ENCODE measurements around the gene TECPR2.

TECPR2 gene

DNA sequence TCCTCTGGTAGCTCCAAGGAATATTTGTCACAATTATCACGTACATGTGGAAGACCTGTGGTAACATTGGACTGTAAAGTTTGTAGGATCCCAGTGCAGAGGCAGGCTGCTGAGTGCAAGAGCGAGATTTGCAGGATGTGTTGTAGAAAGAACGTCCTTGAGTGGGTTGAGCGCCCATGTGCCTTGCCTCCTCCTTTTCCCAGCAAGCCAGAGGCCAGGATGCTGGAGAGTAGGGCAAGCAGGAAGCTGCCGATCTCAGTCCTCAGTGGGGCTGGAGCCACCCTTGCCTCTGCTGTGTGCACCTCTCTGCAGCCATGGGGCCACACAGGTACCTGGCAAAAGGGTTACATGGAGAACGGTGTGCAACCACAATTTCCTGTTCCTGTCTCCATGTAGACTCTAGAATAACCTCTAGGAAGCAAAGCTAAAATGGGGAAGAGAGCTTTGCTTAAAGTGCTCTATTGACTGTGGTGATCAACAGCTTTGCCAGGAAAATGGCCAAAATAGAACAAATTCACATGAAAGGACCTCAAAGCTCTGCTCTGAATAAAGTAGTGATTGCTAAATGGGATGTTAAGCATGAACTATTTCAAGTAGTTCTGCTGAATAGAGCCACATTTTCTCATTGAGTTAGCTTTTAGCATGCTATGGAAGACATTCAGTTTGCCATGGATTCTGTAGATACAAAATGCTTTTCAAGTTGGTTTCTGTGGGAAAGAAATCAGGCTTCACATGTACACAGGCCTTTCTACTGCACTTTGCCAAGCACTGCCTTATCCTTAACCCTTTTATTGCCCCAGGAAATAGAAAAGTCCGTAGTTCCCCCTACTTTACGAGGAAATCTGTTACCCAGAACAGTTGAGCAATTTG is 109.4 kb downstream of the TECPR2 start:
- TF ChIP-seq ZNF274 (IDR thresholded peaks at IDR 0.05; ENCODE audit: low read depth, low read length): no peak
- H3K4me3 ChIP-seq (ENCODE audit: low read length): no peak overlapping the region

DNA sequence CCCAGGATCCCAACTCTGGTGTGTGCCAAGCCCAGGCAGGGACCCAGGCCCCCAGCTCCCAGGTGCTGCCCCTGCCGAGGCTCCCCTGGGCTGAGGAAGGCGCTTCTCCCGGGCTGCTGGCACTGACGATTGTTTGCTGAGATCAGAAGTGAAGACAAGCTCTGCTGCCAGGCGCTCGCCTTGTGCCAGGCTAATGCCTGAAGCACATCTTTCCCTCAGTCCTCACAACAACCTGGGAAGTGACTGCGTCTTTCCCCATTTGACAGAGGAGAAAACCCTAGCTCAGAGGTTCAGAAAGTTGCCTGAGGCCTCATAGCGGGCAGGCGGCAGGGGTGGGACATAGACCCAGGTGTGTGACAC is 110.0 kb downstream of the TECPR2 start:
- no peak overlapping the region for H3K4me3 ChIP-seq (ENCODE audit: low read length)
- TF ChIP-seq ZNF274 (IDR thresholded peaks at IDR 0.05; ENCODE audit: low read depth, low read length): no peak

DNA sequence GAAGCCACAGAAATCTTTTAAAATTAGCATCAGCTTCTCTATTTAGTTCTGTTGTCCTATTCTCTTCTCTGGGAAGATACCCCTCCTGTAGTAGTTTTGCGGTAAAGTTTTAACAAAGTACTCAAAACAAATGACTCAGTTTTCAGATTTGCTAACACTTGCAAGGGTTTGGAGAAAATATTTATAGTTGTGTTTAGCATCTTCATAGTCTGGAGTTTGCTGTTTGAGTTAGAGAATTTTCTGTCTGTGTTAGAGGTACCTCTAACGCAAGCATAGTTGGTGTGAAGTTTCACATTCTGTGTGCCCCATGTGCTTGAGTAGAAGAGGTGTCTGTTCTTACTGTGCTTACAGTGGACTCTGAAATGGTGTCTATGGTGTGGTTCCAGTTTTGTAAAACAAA is 110.8 kb downstream of the TECPR2 start:
- TF ChIP-seq ZNF274 (IDR thresholded peaks at IDR 0.05; ENCODE audit: low read depth, low read length): no peak

GRCh38 chr14:102474934-102475333 is 112.2 kb downstream of the TECPR2 start:
- no peak for TF ChIP-seq ZNF274 (IDR thresholded peaks at IDR 0.05; ENCODE audit: low read depth, low read length)
- H3K4me3 ChIP-seq (ENCODE audit: low read length): no peak overlapping the region

More for the DNA sequence above, 110.8 kb downstream of the TECPR2 start:
- no peak overlapping the region for H3K4me3 ChIP-seq (ENCODE audit: low read length)

DNA sequence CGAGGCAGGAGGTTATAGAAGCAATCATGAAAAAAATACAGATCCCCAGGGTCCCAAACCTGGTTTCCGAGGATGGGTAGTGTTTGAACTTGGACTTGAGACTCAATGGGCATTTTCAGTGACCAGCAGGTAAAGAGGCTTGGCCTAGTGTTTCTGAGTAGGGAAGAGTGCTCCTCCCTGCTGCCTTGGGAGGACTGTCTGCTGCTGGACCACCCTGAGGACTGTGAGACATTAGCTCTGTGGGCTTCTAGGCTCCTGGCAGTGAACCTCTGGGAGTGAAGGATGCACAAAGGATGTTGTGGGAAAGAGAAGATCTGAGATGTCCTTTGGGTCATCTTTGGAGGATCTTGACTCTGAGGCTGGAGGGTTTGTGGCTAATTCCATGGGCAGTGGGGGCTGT is 116.4 kb downstream of the TECPR2 start:
- TF ChIP-seq ZNF274 (IDR thresholded peaks at IDR 0.05; ENCODE audit: low read depth, low read length): no peak
- H3K4me3 ChIP-seq (ENCODE audit: low read length): no peak overlapping the region

GRCh38 chr14:102479777-102480176 is 117.0 kb downstream of the TECPR2 start:
- no peak for TF ChIP-seq ZNF274 (IDR thresholded peaks at IDR 0.05; ENCODE audit: low read depth, low read length)
- no peak overlapping the region for H3K4me3 ChIP-seq (ENCODE audit: low read length)

DNA sequence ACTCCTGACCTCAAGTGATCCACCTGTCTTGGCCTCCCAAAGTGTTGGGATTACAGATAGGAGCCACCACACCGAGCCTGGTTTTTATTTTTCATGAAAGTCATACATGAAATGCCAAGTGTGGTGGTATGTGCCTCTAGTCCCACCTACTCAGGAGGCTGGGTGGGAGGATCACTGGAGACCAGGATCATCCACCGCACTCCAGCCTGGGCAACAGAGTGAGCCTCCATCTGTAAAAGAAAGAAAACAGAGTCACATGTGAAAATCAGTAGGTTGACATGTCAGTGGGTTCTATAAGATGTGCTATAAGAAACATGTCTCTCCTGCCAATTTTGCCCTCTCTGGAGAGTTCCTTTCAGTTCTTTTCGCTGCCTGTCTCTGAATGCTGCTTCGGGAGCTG is 118.6 kb downstream of the TECPR2 start:
- no peak overlapping the region for H3K4me3 ChIP-seq (ENCODE audit: low read length)
- no peak for TF ChIP-seq ZNF274 (IDR thresholded peaks at IDR 0.05; ENCODE audit: low read depth, low read length)

DNA sequence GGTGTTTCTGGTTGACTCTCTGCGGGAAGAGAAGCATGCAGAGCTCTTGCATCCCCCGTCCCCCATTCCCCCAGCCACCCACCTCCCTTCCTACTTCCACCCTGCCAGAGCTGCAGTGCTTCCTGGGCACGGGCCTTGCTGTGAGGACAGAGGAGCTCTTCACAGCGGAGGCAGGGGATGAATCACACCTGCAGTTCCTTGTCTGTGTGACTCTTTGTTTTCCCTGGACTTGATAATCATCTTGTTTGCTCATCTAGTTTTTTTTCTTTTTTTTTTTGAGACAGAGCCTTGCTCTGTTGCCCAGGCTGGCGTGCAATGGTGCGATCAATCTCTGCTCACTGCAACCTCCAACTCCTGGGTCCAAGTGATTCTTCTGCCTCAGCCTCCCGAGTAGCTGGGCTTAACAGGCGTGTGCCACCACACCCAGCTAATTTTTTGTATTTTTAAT is 119.1 kb downstream of the TECPR2 start:
- TF ChIP-seq ZNF274 (IDR thresholded peaks at IDR 0.05; ENCODE audit: low read depth, low read length): no peak
- H3K4me3 ChIP-seq (ENCODE audit: low read length): no peak overlapping the region

DNA sequence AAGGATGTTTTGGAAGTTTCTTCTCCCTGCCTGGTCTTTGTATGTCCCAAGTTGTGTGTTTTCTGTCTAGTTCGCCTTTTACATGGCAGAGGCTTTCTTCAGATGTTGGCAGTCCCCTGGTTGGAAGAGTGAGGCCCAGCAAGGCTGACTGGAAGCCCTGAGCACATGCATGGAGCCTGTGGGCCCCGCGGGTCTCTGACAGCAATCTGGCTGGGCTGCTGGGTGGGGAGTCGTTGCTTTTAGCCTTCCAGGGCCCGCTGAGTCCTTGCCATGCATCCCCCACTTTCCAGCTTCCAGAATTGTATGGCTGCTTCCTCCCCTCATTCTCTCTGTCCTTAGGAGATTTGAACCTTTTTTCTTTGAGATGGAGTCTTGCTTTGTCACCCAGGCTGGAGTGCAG is 121.6 kb downstream of the TECPR2 start:
- H3K4me3 ChIP-seq (ENCODE audit: low read length): no peak overlapping the region
- no peak for TF ChIP-seq ZNF274 (IDR thresholded peaks at IDR 0.05; ENCODE audit: low read depth, low read length)

DNA sequence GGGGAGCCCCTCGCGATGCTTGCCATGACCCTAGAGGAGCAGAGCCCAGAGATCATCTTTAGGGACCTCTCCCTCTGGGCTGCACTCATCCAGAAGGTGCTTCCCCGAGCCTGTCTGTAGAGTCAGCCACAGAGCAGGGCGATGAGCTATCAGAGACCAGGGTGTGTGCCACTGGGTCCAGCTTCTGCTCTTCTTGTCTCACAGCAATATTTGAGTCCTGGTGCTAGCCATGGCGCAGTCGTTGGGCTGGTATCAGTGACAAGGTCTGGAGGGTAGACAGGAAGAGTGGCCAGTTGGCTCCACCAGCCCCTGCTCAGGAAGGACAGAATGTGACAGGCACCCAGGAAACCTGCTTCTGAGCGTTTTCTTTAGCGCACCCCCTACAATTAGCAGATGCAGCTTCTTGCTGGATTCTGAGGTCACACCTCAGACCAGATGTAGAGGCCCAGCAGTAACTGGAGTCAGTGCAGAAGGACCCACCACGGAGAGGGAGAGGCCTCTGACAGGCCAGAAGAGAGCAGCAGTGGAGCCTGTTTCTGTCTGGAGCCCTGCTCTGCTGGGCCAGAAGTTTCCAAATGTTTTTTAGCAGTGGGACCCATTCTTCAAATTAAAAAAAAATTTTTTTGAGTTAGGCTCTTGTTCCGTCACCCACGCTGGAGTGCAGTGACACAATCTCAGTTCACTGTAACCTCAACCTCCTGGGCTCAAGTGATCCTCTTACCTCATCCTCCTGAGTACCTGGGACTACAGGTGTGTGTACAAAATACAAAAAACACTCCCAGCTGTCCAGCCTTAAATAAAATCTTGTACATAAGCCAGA is 123.2 kb downstream of the TECPR2 start:
- TF ChIP-seq ZNF274 (IDR thresholded peaks at IDR 0.05; ENCODE audit: low read depth, low read length): no peak
- no peak overlapping the region for H3K4me3 ChIP-seq (ENCODE audit: low read length)

GRCh38 chr14:102486513-102487203 is 123.9 kb downstream of the TECPR2 start:
- H3K4me3 ChIP-seq (ENCODE audit: low read length): no peak overlapping the region
- TF ChIP-seq ZNF274 (IDR thresholded peaks at IDR 0.05; ENCODE audit: low read depth, low read length): no peak

GRCh38 chr14:102487204-102487577 is 124.5 kb downstream of the TECPR2 start:
- H3K4me3 ChIP-seq (ENCODE audit: low read length): no peak overlapping the region
- TF ChIP-seq ZNF274 (IDR thresholded peaks at IDR 0.05; ENCODE audit: low read depth, low read length): no peak

- no peak for TF ChIP-seq ZNF274 (IDR thresholded peaks at IDR 0.05; ENCODE audit: low read depth, low read length)
- no peak overlapping the region for H3K4me3 ChIP-seq (ENCODE audit: low read length)
Observed at GRCh38 chr14:102490456-102490855, 127.7 kb downstream of the TECPR2 start.

GRCh38 chr14:102491366-102491765 is 128.6 kb downstream of the TECPR2 start:
- TF ChIP-seq ZNF274 (IDR thresholded peaks at IDR 0.05; ENCODE audit: low read depth, low read length): no peak
- no peak overlapping the region for H3K4me3 ChIP-seq (ENCODE audit: low read length)
